Lower leg skin (tissue), 3 donors: Measurements from ENCODE around the gene NIPAL3.

Experiments
- CTCF ChIP-seq, 3 donors: fragments of 450-650 bp; IDR thresholded peaks; one replicate each; pipeline ENCODE4 v1.5.1; 2016; ENCODE audit warnings: antibody characterized with exemption in 3 of 3, mild to moderate bottlenecking in 3 of 3, moderate library complexity in 2 of 3
- POLR2A ChIP-seq, 2 donors: fragments of 450-650 bp; IDR thresholded peaks; one replicate each; pipeline ENCODE4 v1.6.1; 2016 to 2017; ENCODE audit warnings: antibody characterized with exemption in 2 of 2, mild to moderate bottlenecking in 1 of 2, moderate library complexity in 1 of 2

- TF ChIP-seq CTCF (IDR thresholded peaks at IDR 0.05), result no peak
- no peak for TF ChIP-seq POLR2A (IDR thresholded peaks at IDR 0.05)
These were observed 40.5 kb upstream of the NIPAL3 start for GRCh38 chr1:24374891-24375786.
